Stimulated activated CD4-positive, alpha-beta T cell treated with anti-CD3 and anti-CD28 coated beads, Interleukin-12 subunit alpha, Interleukin-12 subunit beta, amount 100 ng/mL, for 4 hours (primary cell): ENCODE data around the gene LPA.

Experiments used
- DNase-seq: peaks from one replicate; pipeline ENCODE4 v3.0.0-alpha.2; 2020

The LPA gene

GRCh38 chr6:160509610-160510009, 154.5 kb downstream of the LPA start:
- no peak for DNase-seq

- DNase-seq = no peak
Measured at GRCh38 chr6:160508599-160508998, 155.5 kb downstream of the LPA start.

DNA sequence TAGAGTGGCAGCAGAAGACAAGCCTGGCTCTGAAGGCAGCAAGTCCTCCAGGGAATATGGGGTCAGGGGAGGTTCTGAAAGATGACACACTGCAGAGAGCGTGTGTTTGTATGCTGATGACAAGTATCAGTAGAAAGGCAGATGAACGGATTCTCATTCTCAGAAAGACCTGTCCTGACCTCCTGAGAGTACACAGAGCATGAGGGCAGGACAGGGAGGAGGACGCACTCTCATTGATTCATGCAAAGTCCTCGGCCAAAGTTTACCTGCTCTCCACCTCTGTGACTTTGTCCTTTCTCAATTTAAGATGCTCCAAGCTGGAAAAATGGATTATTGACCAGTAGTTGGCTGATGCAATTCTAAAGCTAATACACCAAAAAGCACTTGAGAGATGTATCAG, 156.7 kb downstream of the LPA start:
- no peak for DNase-seq

GRCh38 chr6:160505970-160506369, 158.1 kb downstream of the LPA start:
- DNase-seq = no peak

GRCh38 chr6:160500639-160501038, 163.4 kb downstream of the LPA start:
- no peak for DNase-seq

DNA sequence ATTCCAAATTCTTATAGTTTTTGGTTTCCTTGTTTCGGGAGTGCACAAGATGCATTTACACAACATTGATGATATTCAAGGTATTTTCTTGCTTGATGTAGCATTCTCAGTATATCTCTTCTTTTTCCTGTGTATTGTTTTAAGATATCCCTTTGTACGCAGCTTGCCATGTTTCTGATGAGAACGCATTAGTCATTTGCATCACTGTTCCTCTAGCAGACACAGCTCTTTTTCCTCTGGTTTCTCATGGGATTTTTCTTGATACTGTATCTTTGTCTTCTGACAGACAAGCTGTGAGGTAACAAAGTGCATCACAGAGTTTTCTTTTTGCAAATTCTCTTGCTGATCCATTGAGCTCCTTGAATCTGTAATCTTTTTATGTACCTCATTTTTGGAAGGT, 169.5 kb downstream of the LPA start:
- no peak for DNase-seq

DNA sequence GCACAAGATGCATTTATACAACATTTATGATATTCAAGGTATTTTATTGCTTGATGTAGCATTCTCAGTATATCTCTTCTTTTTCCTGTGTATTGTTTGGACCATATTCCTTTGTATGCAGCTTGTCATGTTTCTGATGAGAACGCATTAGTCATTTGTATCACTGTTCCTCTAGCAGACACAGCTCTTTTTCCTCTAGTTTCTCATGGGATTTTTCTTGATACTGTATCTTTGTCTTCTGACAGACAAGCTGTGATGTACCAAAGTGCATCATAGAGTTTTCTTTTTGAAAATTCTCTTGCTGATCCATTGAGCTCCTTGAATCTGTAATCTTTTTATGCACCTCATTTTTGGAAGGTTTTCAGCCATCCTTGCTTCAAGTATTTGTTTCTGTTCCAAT, 175.0 kb downstream of the LPA start:
- no peak for DNase-seq

- DNase-seq = no peak
Measured at GRCh38 chr6:160487116-160487515, 177.0 kb downstream of the LPA start.
